Subcutaneous adipose tissue (tissue), 4 donors: ENCODE measurements around the gene TSKS. TPM values are rescaled to one million over a fixed set of nuclear protein-coding genes. Genes with fewer than 3 reads are reported as not detected.

Experiments used
- CTCF ChIP-seq: fragments of 450-650 bp; IDR thresholded peaks from one replicate; pipeline ENCODE4 v1.5.1; 2016; ENCODE audit warnings: low read depth, mild to moderate bottlenecking, control low read depth, antibody characterized with exemption, moderate library complexity
- total RNA-seq, 4 donors: library from RNA; depleted of rRNA; stranded (reverse); fragments of >200 nt; gene quantifications; one replicate each; pipeline ENCODE4 v1.1.0, GENCODE V29; 2016

The TSKS gene
- total RNA-seq, 4 donors from 2014 or later, result 0.49 to 2.8 (median 0.59) TPM

GRCh38 chr19:49749771-49750170, 13.3 kb downstream of the TSKS start:
- no peak for TF ChIP-seq CTCF

GRCh38 chr19:49749055-49749716, 13.9 kb downstream of the TSKS start:
- no peak for TF ChIP-seq CTCF

- no peak for TF ChIP-seq CTCF
Observed at GRCh38 chr19:49746206-49746958, 16.7 kb downstream of the TSKS start.

GRCh38 chr19:49744946-49745381, 18.1 kb downstream of the TSKS start:
- no peak for TF ChIP-seq CTCF

GRCh38 chr19:49741210-49741844, 21.8 kb downstream of the TSKS start:
- no peak for TF ChIP-seq CTCF

GRCh38 chr19:49739933-49740332, 23.2 kb downstream of the TSKS start:
- no peak for TF ChIP-seq CTCF

- no peak for TF ChIP-seq CTCF
Observed at GRCh38 chr19:49739098-49739497, 24.0 kb downstream of the TSKS start.
